GM13977 (cell line): Measurements from ENCODE around the gene ARID1B.

Experiments used
- DNase-seq: peaks from one replicate; pipeline ENCODE4 v3.0.0; 2012; ENCODE audit warnings: low spot score
- in situ Hi-C: fragments of 300-500 bp; cut with MboI; formaldehyde crosslinking; loops from one replicate; pipeline ENCODE4 v1.12.0; 2022; ENCODE audit warnings: low sequenced_read_pairs, low pct_unique_long_range_greater_than_20kb, mixed read lengths, inconsistent platforms; ENCODE audit not compliant: unreplicated experiment
- TF ChIP-seq, protein P1 (sequence below): IDR thresholded peaks from 2 replicates; pipeline ENCODE4 v1.5.1; 2012; ENCODE audit warnings: mild to moderate bottlenecking, control low read depth; ENCODE audit not compliant: insufficient read depth; ENCODE audit errors: extremely low read depth, missing control alignments

The ARID1B gene

DNA sequence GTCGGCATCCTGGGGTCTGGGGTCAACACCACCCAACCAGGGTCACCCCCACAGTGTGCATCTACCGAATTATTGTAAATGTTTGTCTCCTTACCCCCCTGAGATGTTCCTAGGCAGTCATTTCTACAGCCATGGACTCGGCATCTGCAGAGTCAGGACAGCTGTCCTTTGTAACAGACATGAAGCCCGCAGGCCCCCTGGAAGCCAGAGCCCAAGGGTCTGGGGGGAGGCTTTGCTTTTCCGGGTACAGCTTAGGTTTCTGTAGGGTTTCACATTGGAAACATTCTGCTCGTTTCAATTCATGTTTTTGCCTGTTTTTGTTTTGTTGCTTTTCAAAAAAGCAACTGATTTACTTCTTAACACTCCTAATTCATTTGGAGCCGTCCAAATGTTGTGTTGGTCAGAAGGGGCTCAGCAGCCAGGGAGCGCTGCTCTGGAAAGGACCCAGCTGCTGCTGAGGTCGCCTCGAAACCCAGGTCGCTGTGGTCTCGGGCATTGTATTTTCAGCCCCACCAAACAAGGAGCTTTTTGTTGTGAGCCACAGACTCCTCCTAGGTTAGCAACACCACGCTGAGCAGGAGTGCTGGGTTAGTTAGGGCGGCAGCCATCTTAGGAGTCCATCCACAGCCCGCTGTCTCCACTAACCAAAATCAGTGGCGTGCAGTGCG is 385.7 kb downstream of the ARID1B start:
- in situ Hi-C loops = no loop called here
- no peak for DNase-seq
- TF ChIP-seq, protein P1, sequence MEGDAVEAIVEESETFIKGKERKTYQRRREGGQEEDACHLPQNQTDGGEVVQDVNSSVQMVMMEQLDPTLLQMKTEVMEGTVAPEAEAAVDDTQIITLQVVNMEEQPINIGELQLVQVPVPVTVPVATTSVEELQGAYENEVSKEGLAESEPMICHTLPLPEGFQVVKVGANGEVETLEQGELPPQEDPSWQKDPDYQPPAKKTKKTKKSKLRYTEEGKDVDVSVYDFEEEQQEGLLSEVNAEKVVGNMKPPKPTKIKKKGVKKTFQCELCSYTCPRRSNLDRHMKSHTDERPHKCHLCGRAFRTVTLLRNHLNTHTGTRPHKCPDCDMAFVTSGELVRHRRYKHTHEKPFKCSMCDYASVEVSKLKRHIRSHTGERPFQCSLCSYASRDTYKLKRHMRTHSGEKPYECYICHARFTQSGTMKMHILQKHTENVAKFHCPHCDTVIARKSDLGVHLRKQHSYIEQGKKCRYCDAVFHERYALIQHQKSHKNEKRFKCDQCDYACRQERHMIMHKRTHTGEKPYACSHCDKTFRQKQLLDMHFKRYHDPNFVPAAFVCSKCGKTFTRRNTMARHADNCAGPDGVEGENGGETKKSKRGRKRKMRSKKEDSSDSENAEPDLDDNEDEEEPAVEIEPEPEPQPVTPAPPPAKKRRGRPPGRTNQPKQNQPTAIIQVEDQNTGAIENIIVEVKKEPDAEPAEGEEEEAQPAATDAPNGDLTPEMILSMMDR = no peak

DNA sequence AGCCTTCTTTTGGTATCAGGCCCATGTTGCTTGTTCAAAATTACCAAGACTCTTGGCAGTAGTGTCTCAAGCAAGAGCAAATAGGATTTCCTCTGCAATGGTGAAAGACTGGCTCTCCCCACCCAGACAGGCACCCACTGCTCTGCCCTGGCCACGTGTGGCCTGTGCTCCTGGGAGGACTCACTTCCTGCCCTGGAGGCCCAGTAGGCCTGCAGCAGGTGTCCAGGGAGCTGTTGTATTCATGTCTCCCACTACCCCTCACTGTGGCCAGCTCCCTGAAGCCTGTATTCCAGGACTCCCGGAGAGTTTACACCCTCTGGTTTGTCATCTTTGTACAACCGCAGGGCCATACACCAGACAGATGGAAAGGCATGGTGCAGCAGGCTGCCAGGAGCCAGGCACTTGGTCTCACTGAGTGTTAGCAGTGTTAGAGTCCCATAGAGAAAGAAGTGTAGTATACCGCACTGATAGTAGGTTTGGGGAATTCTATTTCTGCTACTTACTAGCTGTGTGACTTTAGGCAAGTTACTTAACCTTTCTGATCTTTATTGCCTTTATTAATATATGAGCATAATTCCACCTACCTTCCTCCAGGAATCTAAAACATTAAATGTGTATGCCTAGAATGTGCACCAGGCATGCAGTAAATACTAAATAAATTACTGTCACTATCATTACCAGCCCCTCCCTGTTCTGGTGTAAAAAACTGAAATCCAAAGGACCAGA is 386.4 kb downstream of the ARID1B start:
- TF ChIP-seq, protein P1 = no peak
- DNase-seq = no peak
- in situ Hi-C loops = no loop called here

DNA sequence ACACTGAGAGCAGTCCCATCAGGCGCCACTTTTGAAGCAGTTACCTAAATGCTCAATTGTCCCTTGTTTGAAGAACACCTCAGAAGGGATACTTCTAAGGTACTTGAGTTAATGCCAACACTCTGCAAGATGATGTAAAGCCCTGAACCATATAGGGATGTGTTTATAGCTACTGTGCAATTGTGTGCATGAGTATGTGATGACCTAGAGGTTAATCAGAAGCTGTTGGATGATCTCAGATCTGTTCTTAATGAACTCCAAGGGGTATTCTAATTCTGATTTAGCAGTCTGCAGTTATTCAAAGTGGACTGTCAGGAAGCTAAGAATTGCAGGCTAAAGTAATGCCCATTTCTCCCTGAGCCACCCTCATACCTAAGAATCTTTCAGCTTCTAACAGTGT is 387.8 kb downstream of the ARID1B start:
- TF ChIP-seq, protein P1 = no peak
- DNase-seq = no peak
- in situ Hi-C loops = no loop called here

DNA sequence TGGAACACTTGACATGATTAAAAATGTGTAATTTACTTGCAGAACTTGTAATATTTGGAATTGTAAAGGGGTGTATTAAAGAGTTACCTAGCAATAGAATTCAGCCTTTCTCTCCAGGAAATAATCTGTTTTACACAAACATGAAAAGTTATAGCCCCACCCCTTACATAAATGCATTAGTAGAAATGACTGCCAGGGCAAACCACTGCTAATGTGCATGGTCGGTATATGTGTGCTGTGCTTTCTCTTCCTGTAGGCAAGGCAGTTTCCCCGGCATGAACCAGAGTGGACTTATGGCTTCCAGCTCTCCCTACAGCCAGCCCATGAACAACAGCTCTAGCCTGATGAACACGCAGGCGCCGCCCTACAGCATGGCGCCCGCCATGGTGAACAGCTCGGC is 389.6 kb downstream of the ARID1B start:
- TF ChIP-seq, protein P1 = no peak
- in situ Hi-C loops = no loop called here
- DNase-seq = no peak

DNA sequence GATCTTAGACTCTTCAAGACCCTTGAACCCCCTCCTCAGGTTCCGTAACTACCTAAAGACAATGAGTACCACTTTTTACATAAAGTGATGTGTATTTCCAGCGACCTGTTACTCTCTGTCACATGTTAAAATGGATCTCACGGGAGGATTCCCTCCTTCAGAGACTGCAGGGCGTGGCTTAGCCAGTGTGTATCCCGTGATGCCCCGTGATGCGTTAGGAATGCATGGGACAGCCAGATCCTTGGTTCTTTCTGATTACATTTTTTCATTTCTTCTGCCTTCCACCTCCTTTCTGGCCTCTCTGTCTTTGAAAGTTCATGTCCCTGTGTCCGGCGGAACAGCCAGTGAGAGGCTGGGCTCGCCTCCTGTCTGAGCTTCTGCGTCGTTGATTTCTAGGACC is 390.7 kb downstream of the ARID1B start:
- in situ Hi-C loops = no loop called here
- TF ChIP-seq, protein P1 = no peak
- no peak for DNase-seq

DNA sequence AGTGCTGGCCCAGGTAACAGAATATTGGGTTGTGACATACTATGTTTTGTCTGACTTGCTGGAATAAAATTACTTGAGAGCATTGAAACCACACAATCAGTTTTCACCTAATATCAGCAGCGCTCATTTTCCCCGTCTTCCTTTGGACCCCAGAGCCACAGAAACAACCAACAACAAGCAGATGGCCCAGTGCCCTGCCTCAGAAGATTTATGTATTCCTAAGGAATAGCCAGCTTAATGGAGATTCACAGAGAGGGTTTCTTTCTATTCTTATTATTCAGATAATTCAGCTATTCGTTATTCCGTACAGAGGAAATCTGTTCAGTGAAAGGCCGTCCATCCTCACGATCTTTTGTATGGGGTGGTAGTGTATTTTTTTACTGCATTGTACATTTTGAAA is 391.3 kb downstream of the ARID1B start:
- DNase-seq = no peak
- TF ChIP-seq, protein P1 = no peak
- in situ Hi-C loops = no loop called here
